Right ventricle myocardium inferior (tissue), 1 donor: ENCODE data around the gene UBE2R2. TPM values are rescaled to one million over a fixed set of nuclear protein-coding genes. Genes with fewer than 3 reads are reported as not detected.

Experiments used
- ATAC-seq: fragments of 200-7000 bp; cut with Tn5 transposase; one replicate; pipeline ENCODE4 v1.9.1; 2020; ENCODE audit warnings: mild to moderate bottlenecking, moderate library complexity
- DNase-seq: peaks from one replicate; pipeline ENCODE4 v3.0.0; 2021; ENCODE audit errors: missing footprints
- intact Hi-C: fragments of 100-400 bp; cut with DNase I; formaldehyde crosslinking; loops from one replicate; pipeline ENCODE4 v1.11.0; 2022
- total RNA-seq: library from RNA; stranded (reverse); fragmentation: NEBNext Ultra II Directional; extraction: Animal tissue kit (Norgen Biotek cat#: 25700); gene quantifications from one replicate; pipeline ENCODE4 v1.2.1, GENCODE V29; 2021
- donor health status: DM: no; HTN: yes; CAD: no; lungs with severe emphysema.

The UBE2R2 gene
- total RNA-seq, 1 donor from 2014 or later, result 44.0 TPM

DNA sequence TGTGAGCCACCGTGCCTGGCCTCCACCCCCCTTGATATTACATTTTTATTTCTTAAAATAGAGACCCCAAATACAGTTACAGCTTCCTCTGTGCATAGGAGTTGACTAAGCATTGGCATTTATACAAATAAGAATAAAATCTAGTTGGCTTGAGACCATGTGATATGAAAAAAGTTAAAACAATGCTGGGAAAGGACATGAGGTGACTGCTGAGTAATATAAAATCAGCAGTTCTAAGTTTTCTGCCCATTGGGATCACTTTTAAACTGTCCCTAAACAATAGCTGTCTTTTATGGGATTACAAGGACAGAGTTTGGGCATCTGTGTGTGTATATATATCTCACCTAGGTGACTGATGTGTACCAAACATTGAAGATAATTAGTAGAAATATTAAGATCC is 96.6 kb downstream of the UBE2R2 start:
- intact Hi-C loops, result no loop called here
- DNase-seq, result no peak
- ATAC-seq, result no peak

DNA sequence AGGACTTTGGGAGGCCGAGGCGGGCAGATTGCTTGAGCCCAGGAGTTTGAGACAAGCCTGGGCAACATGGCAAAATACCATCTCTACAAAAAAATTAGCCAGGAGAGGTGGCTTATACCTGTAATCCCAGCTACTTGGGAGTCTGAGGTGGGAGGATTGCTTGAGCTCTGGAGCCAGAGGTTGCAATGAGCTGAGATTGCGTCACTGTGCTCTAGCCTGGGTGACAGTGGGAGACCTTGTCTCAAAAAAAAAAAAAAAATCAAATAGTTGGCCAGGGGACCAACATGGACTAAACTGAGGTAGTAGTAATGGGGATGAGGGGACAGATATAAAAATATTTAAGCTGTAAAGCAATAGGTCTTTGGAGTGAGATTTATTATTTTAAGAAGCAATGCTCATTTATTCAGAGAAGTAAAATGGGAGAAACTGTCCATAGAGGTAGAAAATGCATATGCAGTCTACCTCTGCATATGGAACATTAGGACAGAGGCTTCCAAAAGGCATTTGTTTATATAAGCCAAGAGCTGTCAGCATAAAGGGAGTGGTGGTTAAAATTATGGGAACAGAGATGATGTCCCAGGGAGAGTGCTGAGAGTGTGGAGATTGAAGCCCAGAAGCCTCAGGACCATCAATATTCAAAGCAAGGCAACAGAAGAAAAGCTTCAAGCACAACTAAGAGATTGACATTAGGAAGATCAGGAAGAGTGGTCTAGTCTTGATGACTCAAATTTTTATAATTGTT is 98.1 kb downstream of the UBE2R2 start:
- intact Hi-C loops, result no loop called here
- ATAC-seq (no peak), DNase-seq (no peak)

DNA sequence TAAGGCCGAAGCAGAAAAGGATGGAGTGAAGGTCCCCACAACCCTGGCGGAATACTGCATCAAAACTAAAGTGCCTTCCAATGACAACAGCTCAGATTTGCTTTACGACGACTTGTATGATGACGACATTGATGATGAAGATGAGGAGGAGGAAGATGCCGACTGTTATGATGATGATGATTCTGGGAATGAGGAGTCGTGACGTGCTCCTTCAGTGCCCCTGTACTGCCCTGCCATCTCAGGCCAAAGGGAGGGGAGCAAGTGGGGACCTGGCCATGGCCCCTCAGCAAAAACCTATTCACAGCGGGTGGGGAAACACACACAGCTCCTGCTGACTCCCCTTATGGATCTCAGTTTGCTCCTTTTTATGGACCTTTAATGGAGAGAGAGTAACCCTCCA is 100.1 kb downstream of the UBE2R2 start:
- intact Hi-C loops, result no loop called here
- no peak for ATAC-seq
- DNase-seq, result no peak

DNA sequence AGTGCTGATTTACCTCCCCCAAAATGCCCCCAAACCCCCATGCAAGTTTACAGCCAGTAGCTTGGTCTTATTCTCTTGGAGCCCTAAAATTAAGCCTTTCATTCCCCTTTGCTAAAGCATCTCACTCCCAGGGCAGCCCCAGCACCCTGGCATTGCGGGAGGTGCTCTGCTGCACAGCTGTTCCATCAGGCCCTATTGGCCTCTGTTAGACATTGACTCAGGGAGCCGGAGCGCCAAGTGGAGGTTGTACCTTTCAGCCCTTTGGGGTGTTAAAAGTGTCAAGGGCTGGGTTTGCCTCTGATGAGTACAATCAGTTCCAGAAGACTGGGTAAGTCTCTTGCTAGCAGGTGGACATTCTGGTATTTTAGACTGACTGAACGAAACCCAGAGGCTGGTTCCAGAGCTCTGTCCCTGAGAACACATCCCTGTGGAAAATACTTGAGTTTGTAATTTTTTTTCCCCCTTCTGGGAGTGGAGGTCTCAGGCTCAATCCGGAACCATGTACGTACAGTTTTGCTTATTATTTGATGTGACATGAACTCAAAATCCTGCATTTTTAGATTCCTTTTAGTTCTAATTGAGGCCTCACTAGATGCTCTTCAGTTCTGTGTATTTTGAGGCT is 102.4 kb downstream of the UBE2R2 start:
- ATAC-seq, result peak; percentile 41
- DNase-seq, result no peak
- intact Hi-C loops, result no loop called here

DNA sequence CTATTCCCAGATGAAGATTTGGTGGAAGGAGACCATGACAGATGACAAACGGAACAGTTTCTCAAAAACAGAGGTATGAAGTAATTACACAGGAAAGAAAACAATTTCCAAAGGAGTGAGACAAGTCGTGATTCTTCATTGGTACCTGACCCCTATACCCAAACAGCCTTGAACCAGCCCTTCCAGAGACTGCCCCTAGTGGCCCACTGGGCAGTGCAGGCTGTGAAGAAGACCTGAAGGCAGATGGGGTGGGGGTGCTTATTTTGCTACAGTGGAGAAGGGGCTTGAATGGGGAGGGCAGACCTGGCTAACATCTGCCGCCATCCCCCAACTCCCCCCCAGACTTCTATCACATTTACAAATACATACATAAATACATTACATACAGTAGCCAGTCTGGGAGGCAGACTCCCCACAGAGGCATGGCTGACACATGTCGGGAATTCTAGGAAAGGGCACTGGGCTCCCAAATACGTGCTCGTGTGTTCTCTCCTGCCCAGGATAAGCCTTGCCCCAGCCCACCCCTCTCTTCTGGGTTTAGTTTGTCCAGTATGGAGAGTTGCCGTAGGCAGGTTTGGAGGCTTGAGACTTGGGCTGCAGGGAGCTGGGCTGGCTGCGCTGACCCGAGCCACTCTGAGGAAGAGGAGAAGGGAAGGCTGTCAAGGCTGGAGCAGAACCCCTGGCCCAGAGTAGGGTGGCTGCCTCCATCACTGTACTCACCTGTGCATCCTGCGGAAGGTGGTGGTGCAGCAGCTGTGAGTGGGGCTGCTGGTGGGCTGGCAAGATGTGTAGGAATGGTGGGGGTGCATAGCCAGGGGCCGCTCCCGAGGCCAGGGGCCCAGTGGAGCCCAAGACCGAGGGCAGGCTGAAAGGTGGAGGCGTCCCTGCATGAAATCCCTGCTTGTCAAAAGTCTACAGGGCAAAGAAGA is 105.3 kb downstream of the UBE2R2 start:
- ATAC-seq (no peak), DNase-seq (no peak)
- intact Hi-C loops, result no loop called here

DNA sequence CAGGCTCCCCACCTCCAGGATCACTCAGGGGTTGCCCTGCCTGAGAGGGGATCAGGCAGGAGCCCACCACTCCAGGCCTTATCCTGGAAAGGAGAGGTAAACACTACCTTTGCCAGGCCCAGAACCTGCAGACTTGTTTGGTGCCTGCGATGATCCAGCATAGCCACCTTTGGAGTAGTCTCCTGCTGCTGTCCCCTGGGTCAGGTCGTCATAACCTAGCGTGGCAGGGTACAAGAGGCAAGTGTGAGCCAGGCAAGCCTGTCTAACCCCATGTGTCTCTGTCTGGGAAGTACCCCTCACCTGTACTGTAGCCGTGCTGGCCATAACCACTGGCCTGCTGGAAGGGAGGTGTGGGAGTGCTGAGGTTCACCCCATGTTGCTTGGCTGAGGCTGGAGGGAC is 106.1 kb downstream of the UBE2R2 start:
- DNase-seq, result no peak
- intact Hi-C loops, result no loop called here
- ATAC-seq, result no peak

DNA sequence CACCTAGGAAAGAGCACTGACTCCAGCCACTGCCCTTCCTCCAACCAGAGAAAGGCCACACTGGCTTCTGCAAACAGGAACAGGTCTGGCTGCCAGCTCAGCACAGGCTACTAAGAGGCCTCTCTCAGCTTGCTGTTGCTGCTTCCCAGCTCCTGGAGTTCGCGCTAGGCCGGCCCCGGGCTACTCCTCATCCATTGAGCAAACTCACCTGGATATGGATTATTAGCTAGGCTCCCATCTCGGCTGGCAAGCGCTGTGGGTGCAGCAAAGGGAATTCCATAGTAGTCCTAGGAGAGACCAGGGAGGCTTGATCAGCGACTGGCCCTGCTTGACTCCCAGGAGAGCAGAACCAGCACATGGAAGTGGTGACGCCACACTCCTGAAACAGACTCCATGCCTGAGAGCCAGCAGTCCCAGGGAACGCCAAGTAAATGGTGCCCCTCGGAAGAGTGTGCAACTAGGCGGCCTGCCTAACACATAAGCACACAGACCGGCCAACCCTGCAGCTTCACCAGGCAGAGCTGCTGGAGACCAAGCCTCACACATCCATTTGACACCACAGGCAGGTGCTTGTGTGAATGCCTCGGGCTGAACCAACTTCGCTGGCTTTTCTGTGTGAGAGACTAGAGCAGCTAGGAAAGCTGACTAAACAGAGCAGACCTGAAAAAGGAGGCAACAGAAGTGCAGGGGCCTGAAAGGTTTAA is 107.2 kb downstream of the UBE2R2 start:
- peak; percentile 24 for ATAC-seq
- intact Hi-C loops, result no loop called here
- DNase-seq, result no peak

DNA sequence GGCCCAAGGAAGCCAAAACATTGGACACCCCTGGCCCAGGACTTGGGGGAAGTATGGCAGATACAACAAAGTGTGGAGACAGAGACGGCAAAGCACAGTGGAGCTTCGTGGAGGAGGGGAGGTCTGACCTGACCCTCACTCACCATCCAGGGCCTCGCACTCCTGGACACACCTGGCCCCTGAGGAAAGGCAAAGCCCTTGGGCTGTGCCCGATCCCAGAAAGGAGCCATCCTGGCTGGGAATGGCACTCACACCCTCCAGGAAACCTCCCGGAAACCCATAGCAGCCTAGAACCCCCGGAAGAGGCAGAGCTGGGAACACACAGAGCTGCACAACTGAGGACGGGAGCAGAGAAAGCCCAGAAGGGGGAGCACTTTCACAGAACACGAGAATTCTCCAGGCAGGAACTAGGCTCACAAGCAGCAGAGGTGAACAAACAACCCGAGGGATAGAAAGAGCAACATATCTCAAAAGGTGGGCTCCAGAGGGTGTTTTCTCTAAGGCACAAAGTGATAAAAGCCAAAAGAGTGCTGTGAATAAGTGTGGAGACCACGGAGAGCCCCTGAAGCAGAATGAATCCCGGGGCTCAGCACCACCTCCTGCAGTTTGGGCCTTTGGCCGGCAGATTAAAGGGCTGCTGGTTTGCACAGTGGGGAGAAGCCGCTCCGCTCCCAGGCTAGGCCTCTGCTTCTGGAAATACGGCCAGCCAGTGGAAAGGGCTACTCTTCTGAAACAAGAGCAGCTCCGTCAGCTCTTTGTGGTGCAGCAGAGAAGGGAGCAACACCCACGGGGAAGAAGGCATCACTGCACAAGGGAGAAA is 108.2 kb downstream of the UBE2R2 start:
- intact Hi-C loops, result loop anchor here (1.0 to 5.0 kb wide), 2 partner anchors 132 to 149 kb away; no protein-coding TSS in a partner anchor
- no peak for DNase-seq

DNA sequence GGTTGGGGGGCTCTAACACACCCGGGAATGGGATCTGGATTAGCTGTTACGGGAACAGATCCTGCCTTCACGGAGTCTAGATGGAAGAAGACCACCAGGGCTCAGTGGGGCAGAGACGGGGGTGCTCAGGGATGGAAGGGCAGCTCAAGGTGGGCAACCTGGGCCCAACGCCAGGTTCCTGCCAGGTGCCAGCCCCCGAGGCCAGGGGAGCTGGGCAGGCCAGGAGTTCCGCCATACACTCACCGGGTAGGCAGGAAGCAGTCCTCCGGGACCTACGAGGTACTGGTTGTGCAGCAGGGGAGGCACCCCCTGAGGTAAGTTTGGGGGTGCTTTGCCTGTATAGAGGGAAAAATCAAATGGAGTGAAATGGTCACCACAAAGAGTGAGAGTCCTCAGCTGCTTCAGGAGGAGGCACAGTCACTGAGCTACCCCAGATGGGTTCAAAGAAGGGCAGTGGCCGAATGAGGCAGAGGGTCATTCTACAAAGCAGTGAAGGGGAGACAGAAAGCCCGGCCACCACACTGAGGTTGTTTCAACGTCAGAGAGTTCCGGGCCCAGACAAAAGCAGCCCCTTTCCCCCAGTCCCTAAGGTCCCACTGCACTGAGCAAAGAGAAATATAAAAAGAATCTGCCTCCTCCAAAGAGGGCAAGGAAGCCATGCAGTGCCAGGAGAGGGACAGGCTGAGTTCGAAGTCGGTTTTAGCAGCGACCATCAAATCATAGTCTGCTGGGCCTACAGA is 110.0 kb downstream of the UBE2R2 start:
- intact Hi-C loops, result loop anchor here (5.0 kb wide), 1 partner anchor 130 kb away; no protein-coding TSS in a partner anchor
- ATAC-seq (no peak), DNase-seq (no peak)

More for the DNA sequence above, 108.2 kb downstream of the UBE2R2 start:
- peak; percentile 61 for ATAC-seq

DNA sequence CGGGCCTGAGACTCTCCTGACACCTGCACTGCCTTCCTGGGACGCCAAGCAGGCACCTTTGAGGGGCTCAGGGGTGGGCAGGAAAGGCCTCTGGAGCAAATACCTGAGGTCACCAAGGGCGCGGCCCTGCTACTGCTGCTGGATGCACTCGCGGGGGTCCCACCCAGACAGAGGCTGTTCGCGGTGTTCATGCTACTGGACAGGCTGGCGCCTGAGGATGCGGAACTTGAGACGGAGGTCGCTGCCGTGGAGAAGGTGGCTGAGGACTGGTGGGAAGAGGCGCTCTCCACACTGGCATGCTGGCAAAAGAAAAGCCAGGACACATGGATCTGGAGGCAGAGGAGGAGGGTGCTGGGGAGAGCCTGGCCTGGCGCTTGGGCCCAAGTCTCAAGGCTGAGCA is 110.7 kb downstream of the UBE2R2 start:
- DNase-seq (no peak), ATAC-seq (no peak)
- intact Hi-C loops, result loop anchor here (5.0 kb wide), 1 partner anchor 130 kb away; no protein-coding TSS in a partner anchor

DNA sequence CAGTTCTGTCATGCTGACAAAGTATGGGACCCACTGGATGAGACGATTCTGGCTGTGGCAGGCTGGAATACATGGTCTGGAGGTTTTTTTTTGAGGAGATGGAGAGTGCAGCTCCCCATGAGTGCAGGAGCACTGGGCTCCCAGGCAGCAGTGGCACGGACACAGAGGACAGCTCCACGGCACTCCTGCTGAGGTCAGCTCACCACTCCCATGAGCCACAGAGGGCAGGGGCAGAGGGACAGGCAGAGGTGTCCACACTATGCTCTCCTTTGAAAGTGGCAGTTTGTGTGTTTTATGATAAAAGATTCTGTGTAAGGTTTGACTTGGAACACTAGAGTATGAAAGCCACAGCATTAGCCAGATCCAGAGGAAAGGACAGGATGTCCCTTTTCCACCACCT is 114.4 kb downstream of the UBE2R2 start:
- no peak for DNase-seq
- intact Hi-C loops, result no loop called here
- ATAC-seq, result peak; percentile 7

DNA sequence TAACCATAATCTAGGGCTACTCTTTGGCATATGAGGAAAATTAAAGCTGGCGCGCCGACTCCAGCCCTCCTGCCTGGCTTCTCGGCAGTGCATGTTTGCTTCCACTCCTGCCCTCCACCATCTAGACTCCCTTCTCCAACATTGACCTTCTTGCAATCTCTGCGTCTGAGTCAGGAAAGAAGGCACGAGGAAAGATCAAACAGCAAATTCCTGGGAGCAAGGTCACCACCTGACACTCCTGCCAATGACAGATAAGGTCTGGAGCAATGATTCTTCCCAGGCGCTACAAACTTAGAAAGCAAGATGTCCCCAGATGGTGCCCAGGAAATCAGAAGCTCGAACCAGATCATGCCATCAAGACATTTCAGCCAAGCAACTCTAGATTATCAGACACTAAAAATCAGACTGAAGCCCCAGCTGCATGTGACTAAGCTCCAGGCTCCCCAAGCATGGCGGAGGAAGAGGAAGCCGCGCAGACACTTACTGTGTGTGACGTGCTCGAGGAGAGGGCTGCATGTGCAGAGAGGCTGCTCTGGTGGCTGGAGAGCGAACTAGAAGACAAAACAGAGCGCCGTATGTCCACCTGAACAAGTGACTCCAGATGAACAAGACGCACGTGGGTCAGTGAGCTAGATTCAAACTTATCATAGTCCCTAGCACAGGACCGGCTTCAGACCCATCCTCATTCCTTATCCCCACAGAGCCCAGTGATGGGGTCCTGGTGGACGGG is 115.3 kb downstream of the UBE2R2 start:
- ATAC-seq (no peak), DNase-seq (no peak)
- intact Hi-C loops, result no loop called here

DNA sequence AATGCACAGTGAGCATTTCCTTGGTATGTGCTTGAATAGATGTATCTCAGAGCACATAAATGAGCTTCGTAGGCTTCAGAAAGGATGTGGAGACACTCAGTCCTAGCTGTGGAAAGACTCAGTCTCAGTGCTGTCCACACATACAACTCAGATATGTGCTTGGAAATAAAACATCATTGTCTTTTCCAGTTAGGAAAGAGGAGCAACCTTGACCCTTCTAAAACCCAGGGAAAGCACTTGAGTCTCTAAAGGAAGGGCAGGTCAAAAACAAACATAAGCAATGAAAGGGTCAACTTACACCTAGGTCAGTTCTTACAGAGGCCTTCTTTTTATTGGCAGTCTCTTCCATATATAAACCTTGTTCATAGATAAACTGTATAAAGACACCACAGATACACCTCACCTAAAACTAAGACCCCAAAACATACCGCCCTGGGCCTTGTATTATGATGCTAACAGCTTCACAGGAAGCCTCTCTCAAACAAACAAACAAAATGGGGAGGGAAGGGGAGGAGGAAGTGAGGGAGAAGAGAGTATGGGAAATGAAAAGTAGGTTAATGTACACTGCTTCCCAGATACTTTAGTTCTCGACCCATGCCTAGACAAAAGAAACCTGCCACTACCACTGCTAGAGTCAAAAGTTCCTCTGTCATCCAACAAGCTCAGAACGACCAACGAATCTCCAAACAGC is 117.4 kb downstream of the UBE2R2 start:
- no peak for DNase-seq
- intact Hi-C loops, result no loop called here
- ATAC-seq, result no peak

DNA sequence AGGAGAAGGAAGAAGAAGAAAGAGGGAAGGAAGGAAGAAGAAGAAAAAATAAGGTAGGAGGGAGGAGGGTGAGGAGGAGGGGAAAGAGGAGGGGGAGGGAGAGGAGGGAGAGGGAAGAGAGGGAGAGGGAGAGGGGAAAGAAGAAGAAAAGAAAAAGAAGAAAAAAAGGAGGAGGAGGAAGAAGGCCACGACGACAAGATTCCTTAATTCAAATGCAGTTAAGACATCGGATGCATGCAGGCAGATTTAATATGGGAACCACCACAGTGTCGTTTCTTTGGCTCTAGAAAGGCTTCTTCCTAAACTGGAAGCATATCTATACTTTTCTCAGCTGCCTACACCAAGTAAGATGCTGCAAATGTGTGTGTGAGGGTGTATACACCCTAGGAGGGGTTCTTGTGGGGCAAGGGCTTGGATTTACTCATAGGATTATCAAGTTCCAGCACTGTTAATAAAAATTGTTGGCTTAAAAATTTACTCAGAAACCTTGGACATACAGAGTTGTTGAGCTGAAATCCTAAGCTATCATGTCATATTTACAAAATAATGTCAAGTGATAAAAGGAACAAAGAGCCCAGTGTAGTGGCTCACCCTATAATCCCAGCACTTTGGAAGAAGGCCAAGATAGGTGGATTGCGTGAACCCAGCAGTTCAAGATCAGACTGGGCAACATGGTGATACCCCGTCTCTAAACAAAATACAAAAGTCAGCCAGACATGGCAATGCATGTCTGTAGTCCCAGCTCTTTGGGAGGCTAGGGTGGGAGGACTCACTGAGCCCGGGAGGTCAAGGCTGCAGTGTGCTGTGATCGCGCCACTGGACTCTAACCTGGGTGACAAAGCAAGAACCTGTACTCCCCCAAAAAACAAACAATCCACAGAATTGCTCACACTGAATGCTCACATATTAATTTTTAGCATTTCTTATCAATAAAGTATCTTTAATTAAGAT is 123.2 kb downstream of the UBE2R2 start:
- DNase-seq (no peak), ATAC-seq (no peak)
- intact Hi-C loops, result no loop called here

DNA sequence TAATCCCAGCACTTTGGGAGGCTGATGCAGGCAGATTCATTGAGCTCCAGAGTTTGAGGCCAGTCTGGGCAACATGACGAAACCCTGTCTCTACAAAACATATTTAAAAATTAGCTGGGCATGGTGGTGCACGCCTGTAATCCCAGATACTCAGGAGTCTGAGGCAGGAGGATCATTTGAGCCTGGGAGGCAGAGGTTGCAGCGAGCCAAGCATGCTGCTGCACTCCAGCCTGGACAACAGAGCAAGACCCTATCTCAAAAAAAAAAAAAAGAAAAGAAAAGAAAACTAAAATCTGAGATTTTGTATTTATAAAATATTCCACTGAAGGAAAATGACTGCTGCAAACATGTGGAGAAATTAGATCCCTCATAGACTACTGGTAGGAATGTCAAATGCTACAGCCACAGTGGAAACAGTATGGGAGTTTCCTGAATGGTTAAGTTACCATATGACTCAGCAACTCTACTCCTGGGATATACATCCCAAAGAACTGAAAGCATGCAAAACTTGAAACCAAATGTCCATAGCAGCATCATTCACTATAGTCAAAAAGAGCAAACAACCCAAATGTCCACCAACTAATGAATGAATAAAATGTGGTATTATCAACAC is 125.6 kb downstream of the UBE2R2 start:
- DNase-seq (no peak), ATAC-seq (no peak)
- intact Hi-C loops, result no loop called here
